CD4-positive, CD25-positive, alpha-beta regulatory T cell (primary cell): ENCODE measurements around the gene AEBP1. TPM values are rescaled to one million over a fixed set of nuclear protein-coding genes. Genes with fewer than 3 reads are reported as not detected.
A peak's percentile ranks its signal among the peaks of the same experiment; 100 is the strongest.

Experiments used
- ATAC-seq, 2 donors: fragments of 150-1000 bp; cut with Tn5 transposase; one replicate each; pipeline ENCODE4 v1.10.0; 2021; ENCODE audit warnings: low read depth in 2 of 2, moderate number of reproducible peaks in 2 of 2, moderate library complexity in 1 of 2
- DNase-seq, 3 donors: peaks; one replicate each; pipeline versions ENCODE4 v3.0.0 to v3.0.0-alpha.2; 2012 to 2022; ENCODE audit warnings: mixed read lengths in 1 of 3
- H3K27ac ChIP-seq: one replicate; pipeline ENCODE4 v1.7.0; 2013; ENCODE audit warnings: mild to moderate bottlenecking, low read length; ENCODE audit not compliant: insufficient read depth, poor library complexity, severe bottlenecking
- H3K27me3 ChIP-seq: one replicate; pipeline ENCODE4 v1.7.0; 2013; ENCODE audit warnings: low read length; ENCODE audit not compliant: control insufficient read depth, insufficient read depth
- H3K36me3 ChIP-seq: one replicate; pipeline ENCODE4 v1.7.0; 2013; ENCODE audit warnings: mild to moderate bottlenecking, low read length, moderate library complexity; ENCODE audit not compliant: control insufficient read depth, insufficient read depth
- H3K4me1 ChIP-seq: 2 replicates; pipeline ENCODE4 v1.7.0; 2013; ENCODE audit warnings: mild to moderate bottlenecking, low read length; ENCODE audit not compliant: insufficient read depth, control insufficient read depth, poor library complexity, severe bottlenecking
- H3K4me3 ChIP-seq: one replicate; pipeline ENCODE4 v1.7.0; 2013; ENCODE audit warnings: low read depth, mild to moderate bottlenecking, low read length, moderate library complexity
- H3K9me3 ChIP-seq, 2 experiments: 1 replicate in 1 of 2; 2 replicates in 1 of 2; pipeline ENCODE4 v1.7.0; 2013; ENCODE audit warnings: low read length in 2 of 2, mild to moderate bottlenecking in 1 of 2, moderate library complexity in 1 of 2; ENCODE audit not compliant: control insufficient read depth in 2 of 2
- H3K27ac Mint-ChIP-seq, 3 donors: one replicate each; pipeline ENCODE4 v1.8.0; 2020 to 2022; ENCODE audit warnings: mild to moderate bottlenecking in 3 of 3, mixed read lengths in 3 of 3, moderate library complexity in 2 of 3
- H3K27me3 Mint-ChIP-seq: one replicate; pipeline ENCODE4 v1.8.0; 2022; ENCODE audit warnings: mild to moderate bottlenecking, mixed read lengths
- H3K36me3 Mint-ChIP-seq: one replicate; pipeline ENCODE4 v1.8.0; 2020; ENCODE audit warnings: mixed read lengths
- H3K4me1 Mint-ChIP-seq, 4 donors: one replicate each; pipeline ENCODE4 v1.8.0; 2020 to 2022; ENCODE audit warnings: mixed read lengths in 4 of 4, mild to moderate bottlenecking in 1 of 4
- H3K4me3 Mint-ChIP-seq, 4 donors: one replicate each; pipeline ENCODE4 v1.8.0; 2020 to 2022; ENCODE audit warnings: mild to moderate bottlenecking in 4 of 4, mixed read lengths in 4 of 4, moderate library complexity in 3 of 4
- H3K9me3 Mint-ChIP-seq, 7 donors: one replicate each; pipeline ENCODE4 v1.8.0; 2020 to 2022; ENCODE audit warnings: mixed read lengths in 7 of 7, mild to moderate bottlenecking in 3 of 7, moderate library complexity in 2 of 7
- polyA plus RNA-seq, 4 donors: library from polyadenylated mRNA; unstranded; fragments of 300-500 nt; fragmentation: Illumina TruSeq; gene quantifications; one replicate each; pipeline ENCODE4 v1.2.3, GENCODE V29; 2021
- total RNA-seq: library from RNA; stranded (reverse); gene quantifications from one replicate; pipeline ENCODE4 v1.2.3, GENCODE V29; 2022

The AEBP1 gene
- total and polyA plus RNA-seq, 5 donors from 2014 or later, result 0.51 to 4.1 (median 0.98) TPM

GRCh38 chr7:44106311-44107065 lies 2.3 kb downstream of the AEBP1 start:
- H3K27me3 Mint-ChIP-seq, result peaks cover 12% of the 10 kb centered on the region
- Histone ChIP-seq H3K4me1 (peaks cover 10% of the 10 kb centered on the region), H3K36me3 (no peaks in the 10 kb centered on the region), H3K4me3 (no peak overlapping the region), H3K27me3 (peaks cover 4% of the 10 kb centered on the region), H3K27ac (no peak overlapping the region), H3K9me3 (no peaks in the 10 kb centered on the region)
- H3K36me3 Mint-ChIP-seq, result no peaks in the 10 kb centered on the region
- no peak for ATAC-seq
- peak overlapping the region in 1 of 4 donors; percentile 36 for H3K4me3 Mint-ChIP-seq
- peaks cover 0 to 19% (median 4%) of the 10 kb centered on the region in 4 donors for H3K4me1 Mint-ChIP-seq
- peaks cover 0 to 1% (median 0%) of the 10 kb centered on the region in 7 donors for H3K9me3 Mint-ChIP-seq
- DNase-seq, result no peak
- no peak overlapping the region for H3K27ac Mint-ChIP-seq

GRCh38 chr7:44107116-44107960 lies 3.2 kb downstream of the AEBP1 start:
- DNase-seq (no peak), ATAC-seq (no peak)
- Histone ChIP-seq H3K4me3 (no peak overlapping the region), H3K36me3 (no peaks in the 10 kb centered on the region), H3K27me3 (peaks cover 4% of the 10 kb centered on the region), H3K9me3 (no peaks in the 10 kb centered on the region), H3K4me1 (peaks cover 10% of the 10 kb centered on the region), H3K27ac (no peak overlapping the region)
- H3K36me3 Mint-ChIP-seq, result no peaks in the 10 kb centered on the region
- H3K9me3 Mint-ChIP-seq, result peaks cover 0 to 1% (median 0%) of the 10 kb centered on the region in 7 donors
- no peak overlapping the region for H3K27ac Mint-ChIP-seq
- no peak overlapping the region for H3K4me3 Mint-ChIP-seq
- H3K27me3 Mint-ChIP-seq, result peaks cover 12% of the 10 kb centered on the region
- peaks cover 0 to 19% (median 4%) of the 10 kb centered on the region in 4 donors for H3K4me1 Mint-ChIP-seq

- H3K27ac Mint-ChIP-seq, result no peak overlapping the region
These were observed 4.0 kb downstream of the AEBP1 start for GRCh38 chr7:44107961-44108767.

GRCh38 chr7:44108768-44109750 lies 4.9 kb downstream of the AEBP1 start:
- peaks cover 0 to 15% (median 3%) of the 10 kb centered on the region in 4 donors for H3K4me1 Mint-ChIP-seq
- peaks cover 12% of the 10 kb centered on the region for H3K27me3 Mint-ChIP-seq
- H3K9me3 Mint-ChIP-seq, result no peaks in the 10 kb centered on the region
- Histone ChIP-seq H3K27me3 (no peaks in the 10 kb centered on the region), H3K27ac (no peak overlapping the region), H3K4me3 (no peak overlapping the region), H3K9me3 (no peaks in the 10 kb centered on the region), H3K36me3 (no peaks in the 10 kb centered on the region), H3K4me1 (peaks cover 5% of the 10 kb centered on the region)
- no peak overlapping the region for H3K4me3 Mint-ChIP-seq
- ATAC-seq (no peak), DNase-seq (no peak)
- no peaks in the 10 kb centered on the region for H3K36me3 Mint-ChIP-seq
- H3K27ac Mint-ChIP-seq, result no peak overlapping the region

More at GRCh38 chr7:44107961-44108767, 4.0 kb downstream of the AEBP1 start:
- DNase-seq (no peak), ATAC-seq (no peak)
- Mint-ChIP-seq H3K27me3 (peaks cover 12% of the 10 kb centered on the region), H3K4me3 (peak overlapping the region in 1 of 4 donors; percentile 41), H3K9me3 (peaks cover 0 to 1% (median 0%) of the 10 kb centered on the region in 7 donors), H3K4me1 (peaks cover 0 to 19% (median 4%) of the 10 kb centered on the region in 4 donors), H3K36me3 (no peaks in the 10 kb centered on the region)
- Histone ChIP-seq H3K36me3 (no peaks in the 10 kb centered on the region), H3K9me3 (no peaks in the 10 kb centered on the region), H3K27ac (no peak overlapping the region), H3K4me3 (no peak overlapping the region), H3K4me1 (peaks cover 10% of the 10 kb centered on the region), H3K27me3 (peaks cover 3% of the 10 kb centered on the region)

GRCh38 chr7:44109991-44110390 lies 5.8 kb downstream of the AEBP1 start:
- H3K27ac Mint-ChIP-seq, result no peak overlapping the region
- no peaks in the 10 kb centered on the region for H3K27me3 ChIP-seq
- no peak for ATAC-seq
- no peaks in the 10 kb centered on the region for H3K36me3 ChIP-seq
- H3K9me3 ChIP-seq, result no peaks in the 10 kb centered on the region
- peaks cover 12% of the 10 kb centered on the region for H3K27me3 Mint-ChIP-seq
- no peak overlapping the region for H3K4me3 ChIP-seq
- H3K9me3 Mint-ChIP-seq, result no peaks in the 10 kb centered on the region
- no peak overlapping the region for H3K27ac ChIP-seq
- no peak for DNase-seq
- peaks cover 0 to 13% (median 3%) of the 10 kb centered on the region in 4 donors for H3K4me1 Mint-ChIP-seq
- no peaks in the 10 kb centered on the region for H3K4me1 ChIP-seq
- no peak overlapping the region for H3K4me3 Mint-ChIP-seq
- H3K36me3 Mint-ChIP-seq, result no peaks in the 10 kb centered on the region

- ATAC-seq (no peak), DNase-seq (no peak)
- Mint-ChIP-seq H3K27ac (no peak overlapping the region), H3K36me3 (no peaks in the 10 kb centered on the region), H3K9me3 (no peaks in the 10 kb centered on the region), H3K4me3 (no peak overlapping the region), H3K27me3 (peaks cover 4% of the 10 kb centered on the region), H3K4me1 (peaks cover 0 to 3% (median under 1%) of the 10 kb centered on the region in 4 donors)
- no peaks in the 10 kb centered on the region for H3K27me3 ChIP-seq
- H3K36me3 ChIP-seq, result no peaks in the 10 kb centered on the region
- H3K27ac ChIP-seq, result no peak overlapping the region
- H3K4me3 ChIP-seq, result no peak overlapping the region
- no peaks in the 10 kb centered on the region for H3K9me3 ChIP-seq
- no peaks in the 10 kb centered on the region for H3K4me1 ChIP-seq
These were observed 6.8 kb downstream of the AEBP1 start for GRCh38 chr7:44110719-44111635.
